ENCODE results near the gene B4GALNT1. TPM values are rescaled to one million over a fixed set of nuclear protein-coding genes. Genes with fewer than 3 reads are reported as not detected.

Gene B4GALNT1
- total and polyA plus RNA-seq, 2 of the 13 experiments (the other 11 are each of a cell fraction or from before 2014, with no cell fraction given): 4.5 to 5.4 TPM

DNA sequence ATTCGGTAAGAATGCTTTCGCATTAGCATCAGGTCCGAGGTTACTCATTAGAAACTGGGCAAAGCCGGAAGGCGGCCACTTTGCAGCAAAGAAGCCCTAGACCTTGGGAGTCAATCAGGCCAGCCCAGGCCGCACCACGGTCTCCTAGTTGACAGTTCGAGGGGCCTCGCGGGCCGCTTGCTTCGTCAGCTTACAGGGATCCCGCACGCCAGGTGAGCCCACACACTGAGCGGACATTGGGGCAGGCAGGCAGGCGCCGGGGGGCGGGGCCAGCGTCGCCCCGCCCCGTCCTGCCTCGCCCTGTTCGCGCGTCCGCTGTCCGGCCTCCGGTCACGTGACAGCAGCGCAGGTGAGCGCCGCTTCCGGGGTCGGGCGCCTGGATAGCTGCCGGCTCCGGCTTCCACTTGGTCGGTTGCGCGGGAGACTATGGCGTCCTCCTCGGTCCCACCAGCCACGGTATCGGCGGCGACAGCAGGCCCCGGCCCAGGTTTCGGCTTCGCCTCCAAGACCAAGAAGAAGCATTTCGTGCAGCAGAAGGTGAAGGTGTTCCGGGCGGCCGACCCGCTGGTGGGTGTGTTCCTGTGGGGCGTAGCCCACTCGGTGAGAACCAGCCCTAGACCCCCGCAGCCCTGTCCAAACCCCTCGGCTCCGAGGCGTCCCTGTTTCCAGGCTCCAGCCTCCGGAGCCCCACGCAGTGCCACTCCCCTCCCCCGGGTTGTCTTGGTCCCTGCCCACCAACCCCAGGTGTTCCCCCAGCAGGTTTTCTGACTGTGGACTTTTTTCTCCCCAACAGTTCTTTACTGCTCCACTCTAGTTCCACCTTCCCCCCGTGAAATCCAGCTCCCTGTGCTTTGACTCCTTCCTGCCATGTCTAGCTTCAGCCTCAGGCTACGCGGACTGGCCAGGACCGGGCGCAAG lies 41.9 kb downstream of the B4GALNT1 start, which contains the start of gene PIP4K2C (continued):
- TF ChIP-seq, protein P1, sequence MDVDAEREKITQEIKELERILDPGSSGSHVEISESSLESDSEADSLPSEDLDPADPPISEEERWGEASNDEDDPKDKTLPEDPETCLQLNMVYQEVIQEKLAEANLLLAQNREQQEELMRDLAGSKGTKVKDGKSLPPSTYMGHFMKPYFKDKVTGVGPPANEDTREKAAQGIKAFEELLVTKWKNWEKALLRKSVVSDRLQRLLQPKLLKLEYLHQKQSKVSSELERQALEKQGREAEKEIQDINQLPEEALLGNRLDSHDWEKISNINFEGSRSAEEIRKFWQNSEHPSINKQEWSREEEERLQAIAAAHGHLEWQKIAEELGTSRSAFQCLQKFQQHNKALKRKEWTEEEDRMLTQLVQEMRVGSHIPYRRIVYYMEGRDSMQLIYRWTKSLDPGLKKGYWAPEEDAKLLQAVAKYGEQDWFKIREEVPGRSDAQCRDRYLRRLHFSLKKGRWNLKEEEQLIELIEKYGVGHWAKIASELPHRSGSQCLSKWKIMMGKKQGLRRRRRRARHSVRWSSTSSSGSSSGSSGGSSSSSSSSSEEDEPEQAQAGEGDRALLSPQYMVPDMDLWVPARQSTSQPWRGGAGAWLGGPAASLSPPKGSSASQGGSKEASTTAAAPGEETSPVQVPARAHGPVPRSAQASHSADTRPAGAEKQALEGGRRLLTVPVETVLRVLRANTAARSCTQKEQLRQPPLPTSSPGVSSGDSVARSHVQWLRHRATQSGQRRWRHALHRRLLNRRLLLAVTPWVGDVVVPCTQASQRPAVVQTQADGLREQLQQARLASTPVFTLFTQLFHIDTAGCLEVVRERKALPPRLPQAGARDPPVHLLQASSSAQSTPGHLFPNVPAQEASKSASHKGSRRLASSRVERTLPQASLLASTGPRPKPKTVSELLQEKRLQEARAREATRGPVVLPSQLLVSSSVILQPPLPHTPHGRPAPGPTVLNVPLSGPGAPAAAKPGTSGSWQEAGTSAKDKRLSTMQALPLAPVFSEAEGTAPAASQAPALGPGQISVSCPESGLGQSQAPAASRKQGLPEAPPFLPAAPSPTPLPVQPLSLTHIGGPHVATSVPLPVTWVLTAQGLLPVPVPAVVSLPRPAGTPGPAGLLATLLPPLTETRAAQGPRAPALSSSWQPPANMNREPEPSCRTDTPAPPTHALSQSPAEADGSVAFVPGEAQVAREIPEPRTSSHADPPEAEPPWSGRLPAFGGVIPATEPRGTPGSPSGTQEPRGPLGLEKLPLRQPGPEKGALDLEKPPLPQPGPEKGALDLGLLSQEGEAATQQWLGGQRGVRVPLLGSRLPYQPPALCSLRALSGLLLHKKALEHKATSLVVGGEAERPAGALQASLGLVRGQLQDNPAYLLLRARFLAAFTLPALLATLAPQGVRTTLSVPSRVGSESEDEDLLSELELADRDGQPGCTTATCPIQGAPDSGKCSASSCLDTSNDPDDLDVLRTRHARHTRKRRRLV (CRISPR knock-in tag; IDR thresholded peaks at IDR 0.05): 0 out of 2 replicates have a peak, but pooled peaks have one; percentile 63
- TF ChIP-seq ZNF775 (CRISPR knock-in tag; IDR thresholded peaks at IDR 0.05; ENCODE audit: borderline replicate concordance) (peak; percentile 22; the same call in 1 of the 2 replicates), MXI1 (IDR thresholded peaks at IDR 0.05; ENCODE audit: borderline replicate concordance, low read depth, low read length) (peak; percentile 79; the same call in 1 of the 3 replicates), RFX1 (IDR thresholded peaks at IDR 0.05) (no peak), SOX6 (IDR thresholded peaks at IDR 0.05) (no peak), SOX6 (CRISPR knock-in tag; IDR thresholded peaks at IDR 0.05) (peak; percentile 40), ZNF136 (CRISPR knock-in tag; IDR thresholded peaks at IDR 0.05; ENCODE audit: low read depth) (no peak)
- TF ChIP-seq, protein P2, sequence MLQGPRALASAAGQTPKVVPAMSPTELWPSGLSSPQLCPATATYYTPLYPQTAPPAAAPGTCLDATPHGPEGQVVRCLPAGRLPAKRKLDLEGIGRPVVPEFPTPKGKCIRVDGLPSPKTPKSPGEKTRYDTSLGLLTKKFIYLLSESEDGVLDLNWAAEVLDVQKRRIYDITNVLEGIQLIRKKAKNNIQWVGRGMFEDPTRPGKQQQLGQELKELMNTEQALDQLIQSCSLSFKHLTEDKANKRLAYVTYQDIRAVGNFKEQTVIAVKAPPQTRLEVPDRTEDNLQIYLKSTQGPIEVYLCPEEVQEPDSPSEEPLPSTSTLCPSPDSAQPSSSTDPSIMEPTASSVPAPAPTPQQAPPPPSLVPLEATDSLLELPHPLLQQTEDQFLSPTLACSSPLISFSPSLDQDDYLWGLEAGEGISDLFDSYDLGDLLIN (CRISPR knock-in tag; IDR thresholded peaks at IDR 0.05; ENCODE audit: borderline replicate concordance): no peak
- TF ChIP-seq, protein P3, sequence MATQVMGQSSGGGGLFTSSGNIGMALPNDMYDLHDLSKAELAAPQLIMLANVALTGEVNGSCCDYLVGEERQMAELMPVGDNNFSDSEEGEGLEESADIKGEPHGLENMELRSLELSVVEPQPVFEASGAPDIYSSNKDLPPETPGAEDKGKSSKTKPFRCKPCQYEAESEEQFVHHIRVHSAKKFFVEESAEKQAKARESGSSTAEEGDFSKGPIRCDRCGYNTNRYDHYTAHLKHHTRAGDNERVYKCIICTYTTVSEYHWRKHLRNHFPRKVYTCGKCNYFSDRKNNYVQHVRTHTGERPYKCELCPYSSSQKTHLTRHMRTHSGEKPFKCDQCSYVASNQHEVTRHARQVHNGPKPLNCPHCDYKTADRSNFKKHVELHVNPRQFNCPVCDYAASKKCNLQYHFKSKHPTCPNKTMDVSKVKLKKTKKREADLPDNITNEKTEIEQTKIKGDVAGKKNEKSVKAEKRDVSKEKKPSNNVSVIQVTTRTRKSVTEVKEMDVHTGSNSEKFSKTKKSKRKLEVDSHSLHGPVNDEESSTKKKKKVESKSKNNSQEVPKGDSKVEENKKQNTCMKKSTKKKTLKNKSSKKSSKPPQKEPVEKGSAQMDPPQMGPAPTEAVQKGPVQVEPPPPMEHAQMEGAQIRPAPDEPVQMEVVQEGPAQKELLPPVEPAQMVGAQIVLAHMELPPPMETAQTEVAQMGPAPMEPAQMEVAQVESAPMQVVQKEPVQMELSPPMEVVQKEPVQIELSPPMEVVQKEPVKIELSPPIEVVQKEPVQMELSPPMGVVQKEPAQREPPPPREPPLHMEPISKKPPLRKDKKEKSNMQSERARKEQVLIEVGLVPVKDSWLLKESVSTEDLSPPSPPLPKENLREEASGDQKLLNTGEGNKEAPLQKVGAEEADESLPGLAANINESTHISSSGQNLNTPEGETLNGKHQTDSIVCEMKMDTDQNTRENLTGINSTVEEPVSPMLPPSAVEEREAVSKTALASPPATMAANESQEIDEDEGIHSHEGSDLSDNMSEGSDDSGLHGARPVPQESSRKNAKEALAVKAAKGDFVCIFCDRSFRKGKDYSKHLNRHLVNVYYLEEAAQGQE (IDR thresholded peaks at IDR 0.05; ENCODE audit: borderline replicate concordance in 1 of 2, low read depth in 1 of 2, low read length in 2 of 2): peak in 1 of 2 experiments; percentile 34; a peak in 1 of 4 replicates
- TF ChIP-seq, protein P4, sequence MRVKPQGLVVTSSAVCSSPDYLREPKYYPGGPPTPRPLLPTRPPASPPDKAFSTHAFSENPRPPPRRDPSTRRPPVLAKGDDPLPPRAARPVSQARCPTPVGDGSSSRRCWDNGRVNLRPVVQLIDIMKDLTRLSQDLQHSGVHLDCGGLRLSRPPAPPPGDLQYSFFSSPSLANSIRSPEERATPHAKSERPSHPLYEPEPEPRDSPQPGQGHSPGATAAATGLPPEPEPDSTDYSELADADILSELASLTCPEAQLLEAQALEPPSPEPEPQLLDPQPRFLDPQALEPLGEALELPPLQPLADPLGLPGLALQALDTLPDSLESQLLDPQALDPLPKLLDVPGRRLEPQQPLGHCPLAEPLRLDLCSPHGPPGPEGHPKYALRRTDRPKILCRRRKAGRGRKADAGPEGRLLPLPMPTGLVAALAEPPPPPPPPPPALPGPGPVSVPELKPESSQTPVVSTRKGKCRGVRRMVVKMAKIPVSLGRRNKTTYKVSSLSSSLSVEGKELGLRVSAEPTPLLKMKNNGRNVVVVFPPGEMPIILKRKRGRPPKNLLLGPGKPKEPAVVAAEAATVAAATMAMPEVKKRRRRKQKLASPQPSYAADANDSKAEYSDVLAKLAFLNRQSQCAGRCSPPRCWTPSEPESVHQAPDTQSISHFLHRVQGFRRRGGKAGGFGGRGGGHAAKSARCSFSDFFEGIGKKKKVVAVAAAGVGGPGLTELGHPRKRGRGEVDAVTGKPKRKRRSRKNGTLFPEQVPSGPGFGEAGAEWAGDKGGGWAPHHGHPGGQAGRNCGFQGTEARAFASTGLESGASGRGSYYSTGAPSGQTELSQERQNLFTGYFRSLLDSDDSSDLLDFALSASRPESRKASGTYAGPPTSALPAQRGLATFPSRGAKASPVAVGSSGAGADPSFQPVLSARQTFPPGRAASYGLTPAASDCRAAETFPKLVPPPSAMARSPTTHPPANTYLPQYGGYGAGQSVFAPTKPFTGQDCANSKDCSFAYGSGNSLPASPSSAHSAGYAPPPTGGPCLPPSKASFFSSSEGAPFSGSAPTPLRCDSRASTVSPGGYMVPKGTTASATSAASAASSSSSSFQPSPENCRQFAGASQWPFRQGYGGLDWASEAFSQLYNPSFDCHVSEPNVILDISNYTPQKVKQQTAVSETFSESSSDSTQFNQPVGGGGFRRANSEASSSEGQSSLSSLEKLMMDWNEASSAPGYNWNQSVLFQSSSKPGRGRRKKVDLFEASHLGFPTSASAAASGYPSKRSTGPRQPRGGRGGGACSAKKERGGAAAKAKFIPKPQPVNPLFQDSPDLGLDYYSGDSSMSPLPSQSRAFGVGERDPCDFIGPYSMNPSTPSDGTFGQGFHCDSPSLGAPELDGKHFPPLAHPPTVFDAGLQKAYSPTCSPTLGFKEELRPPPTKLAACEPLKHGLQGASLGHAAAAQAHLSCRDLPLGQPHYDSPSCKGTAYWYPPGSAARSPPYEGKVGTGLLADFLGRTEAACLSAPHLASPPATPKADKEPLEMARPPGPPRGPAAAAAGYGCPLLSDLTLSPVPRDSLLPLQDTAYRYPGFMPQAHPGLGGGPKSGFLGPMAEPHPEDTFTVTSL (CRISPR knock-in tag; IDR thresholded peaks at IDR 0.05; ENCODE audit: borderline replicate concordance): peak; percentile 15
